Right cardiac atrium (tissue), 5 donors: Measurements from ENCODE around the gene SSR4. TPM values are rescaled to one million over a fixed set of nuclear protein-coding genes. Genes with fewer than 3 reads are reported as not detected.

Experiments used
- ATAC-seq, 2 donors: fragments of 200-7000 bp; cut with Tn5 transposase; one replicate each; pipeline versions ENCODE4 v1.8.0 to v1.9.1; 2020; ENCODE audit warnings: moderate library complexity in 2 of 2, mild to moderate bottlenecking in 1 of 2
- DNase-seq, 3 donors: peaks; one replicate each; pipeline ENCODE4 v3.0.0-alpha.2; 2020
- H3K27ac ChIP-seq: one replicate; pipeline ENCODE4 v1.5.1; 2013; ENCODE audit warnings: mild to moderate bottlenecking, low read length, control low read depth, moderate library complexity
- H3K27me3 ChIP-seq: one replicate; pipeline ENCODE4 v1.6.1; 2013; ENCODE audit not compliant: control insufficient read depth, insufficient read depth
- H3K4me1 ChIP-seq: one replicate; pipeline ENCODE4 v1.6.1; 2013; ENCODE audit warnings: low read length; ENCODE audit not compliant: control insufficient read depth, insufficient read depth
- H3K4me3 ChIP-seq: one replicate; pipeline ENCODE4 v1.5.1; 2013; ENCODE audit warnings: low read length, control low read depth
- H3K9me3 ChIP-seq: one replicate; pipeline ENCODE4 v1.6.1; 2013; ENCODE audit warnings: low read length; ENCODE audit not compliant: control insufficient read depth
- WGBS: extraction: QIAGEN DNeasy Blood & Tissue Kit; methylation state at CpG from one replicate; pipeline ENCODE4 v1.1.7; 2013; 5-methylcytosine and 5-hydroxymethylcytosine counted together
- intact Hi-C, 4 donors: fragments of 100-400 bp; cut with DNase I; formaldehyde crosslinking; loops; one replicate each; pipeline versions ENCODE4 v1.11.0 to v1.14.0; 2022 to 2023
- polyA plus RNA-seq: library from polyadenylated mRNA; stranded (reverse); fragments of 200-250 nt; gene quantifications from one replicate; pipeline ENCODE4 v1.2.3, GENCODE V29; 2013
- total RNA-seq, 4 donors: library from RNA; stranded (reverse); fragmentation: NEBNext Ultra II Directional; extraction: Animal tissue kit (Norgen Biotek cat#: 25700); gene quantifications; one replicate each; pipeline ENCODE4 v1.2.1, GENCODE V29; 2021
- donor health status: healthy with polysubstance abuse.
- donor health status: DM: no; HTN: yes; CAD: no.
- donor health status: DM: no; HTN: no; CAD: no.
- donor health status: DM: no; HTN: yes; CAD: no; lungs with severe emphysema.
- donor health status: DM: yes; HTN: yes; CAD: no.

SSR4 gene
- total and polyA plus RNA-seq, 5 donors: 162 to 336 (median 196) TPM

DNA sequence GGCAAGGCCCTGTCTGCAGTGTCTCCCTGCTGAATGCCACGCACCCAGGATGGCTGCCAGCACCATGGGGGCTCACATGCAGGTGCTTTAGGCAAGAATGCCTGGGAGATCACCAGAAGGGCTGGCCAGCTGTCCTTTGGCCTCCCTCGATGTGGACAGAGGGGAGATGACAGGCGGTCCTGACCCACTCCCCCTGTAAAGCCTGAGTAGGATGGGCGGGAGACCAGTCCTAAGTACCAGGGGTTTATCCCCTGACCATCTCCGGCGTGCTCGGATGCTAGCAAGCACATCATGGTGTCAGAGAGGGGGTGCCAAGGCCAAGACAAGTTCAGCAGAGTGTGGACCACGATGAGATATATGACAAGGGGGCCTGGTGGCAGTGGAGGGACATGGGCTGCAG lies 30.6 kb downstream of the SSR4 start:
- 84% methylated on average over 8 of the region's 8 CpGs for WGBS
- H3K27ac ChIP-seq: no peak overlapping the region
- no peak overlapping the region for H3K4me3 ChIP-seq
- ATAC-seq: no peak
- H3K27me3 ChIP-seq: no peaks in the 10 kb centered on the region
- H3K4me1 ChIP-seq: no peaks in the 10 kb centered on the region
- no peaks in the 10 kb centered on the region for H3K9me3 ChIP-seq
- DNase-seq: no peak
- intact Hi-C loops: no loop called here

GRCh38 chrX:153827016-153827415 lies 32.5 kb downstream of the SSR4 start:
- DNase-seq: no peak
- Histone ChIP-seq H3K9me3 (no peaks in the 10 kb centered on the region), H3K4me3 (no peak overlapping the region), H3K27me3 (no peaks in the 10 kb centered on the region), H3K4me1 (no peaks in the 10 kb centered on the region), H3K27ac (no peak overlapping the region)
- 78% methylated on average over 3 of the region's 3 CpGs for WGBS
- no peak for ATAC-seq
- intact Hi-C loops: no loop called here

- H3K27me3 ChIP-seq: no peaks in the 10 kb centered on the region
- H3K4me3 ChIP-seq: no peak overlapping the region
- H3K27ac ChIP-seq: no peak overlapping the region
- no peaks in the 10 kb centered on the region for H3K9me3 ChIP-seq
- H3K4me1 ChIP-seq: no peaks in the 10 kb centered on the region
- intact Hi-C loops: no loop called here
- 81% methylated on average over 9 of the region's 9 CpGs for WGBS
- no peak for DNase-seq
- no peak for ATAC-seq
Observed at GRCh38 chrX:153827903-153828302, 33.4 kb downstream of the SSR4 start.

DNA sequence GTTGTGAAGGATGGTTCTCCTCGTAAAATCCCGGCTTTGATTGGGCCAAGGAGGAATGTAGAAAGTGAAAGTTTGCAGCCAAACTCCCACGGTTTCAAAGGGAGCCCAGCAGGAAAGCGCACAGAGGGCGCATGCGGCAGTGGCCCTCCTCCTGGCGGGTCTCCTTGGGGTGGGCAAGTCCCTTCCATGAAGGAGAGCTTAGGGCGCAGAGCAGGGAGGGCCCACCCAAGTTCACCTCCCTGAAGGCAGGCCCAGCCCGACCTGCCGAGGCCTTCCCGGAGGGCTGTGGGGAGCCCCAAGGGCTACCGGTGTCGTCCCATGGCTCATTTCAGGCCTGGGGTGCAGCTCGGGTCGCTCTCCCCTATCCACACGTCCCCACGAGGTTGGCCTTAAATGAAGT lies 33.8 kb downstream of the SSR4 start:
- H3K9me3 ChIP-seq: no peaks in the 10 kb centered on the region
- ATAC-seq (no peak), DNase-seq (no peak)
- 47% methylated on average over 17 of the region's 17 CpGs for WGBS
- H3K27ac ChIP-seq: no peak overlapping the region
- H3K4me3 ChIP-seq: no peak overlapping the region
- intact Hi-C loops: no loop called here
- no peaks in the 10 kb centered on the region for H3K27me3 ChIP-seq
- H3K4me1 ChIP-seq: no peaks in the 10 kb centered on the region

DNA sequence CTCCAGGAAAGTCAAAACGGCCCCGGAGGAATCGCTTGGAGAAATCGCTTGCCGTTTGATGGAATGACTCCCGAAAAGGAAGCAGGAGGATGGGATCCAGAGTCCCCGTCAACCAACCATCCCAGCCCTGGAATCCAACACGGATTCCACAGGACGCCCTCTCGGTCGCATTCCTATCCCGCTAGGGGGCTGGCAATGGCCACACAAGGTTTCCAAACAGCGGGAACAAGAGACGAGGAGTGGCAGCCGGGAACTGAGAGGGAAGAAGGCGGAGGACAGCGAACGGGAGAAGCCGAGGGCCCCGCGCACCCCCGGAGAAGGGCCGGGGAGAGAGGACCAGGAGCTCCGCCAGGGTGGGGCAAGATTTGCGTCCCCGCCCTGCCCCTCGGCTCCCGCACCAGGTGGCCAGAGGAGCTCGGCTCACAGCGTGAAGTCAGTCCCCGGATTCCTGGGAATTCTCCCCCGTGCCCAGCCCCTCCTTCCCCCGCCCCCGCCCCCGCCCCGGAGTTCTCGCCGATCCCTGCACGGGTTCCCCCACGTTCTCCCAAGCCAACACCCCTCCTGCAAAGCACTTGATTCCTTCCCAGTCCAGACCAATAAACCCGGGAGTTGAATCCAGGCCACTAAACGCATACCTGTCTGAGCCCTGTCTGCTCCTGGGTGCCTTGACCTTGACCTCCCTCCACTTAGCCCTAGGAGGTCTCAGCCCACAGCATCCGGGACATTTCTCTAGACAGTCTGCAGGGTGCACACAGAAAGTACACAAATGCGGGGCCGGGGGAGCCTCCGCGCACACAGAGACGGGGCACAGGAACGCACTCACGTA lies 34.5 kb downstream of the SSR4 start:
- no peak overlapping the region for H3K27ac ChIP-seq
- no peaks in the 10 kb centered on the region for H3K9me3 ChIP-seq
- WGBS: 3% methylated on average over 50 of the region's 50 CpGs
- ATAC-seq (peak; percentile 30 to 38), DNase-seq (no peak)
- intact Hi-C loops: no loop called here
- H3K4me1 ChIP-seq: no peaks in the 10 kb centered on the region
- H3K4me3 ChIP-seq: peak overlapping the region; percentile 85
- no peaks in the 10 kb centered on the region for H3K27me3 ChIP-seq

GRCh38 chrX:153829549-153829798 lies 35.0 kb downstream of the SSR4 start:
- Histone ChIP-seq H3K4me1 (no peaks in the 10 kb centered on the region), H3K4me3 (peak overlapping the region; percentile 85), H3K9me3 (no peaks in the 10 kb centered on the region), H3K27me3 (no peaks in the 10 kb centered on the region), H3K27ac (no peak overlapping the region)
- DNase-seq (no peak), ATAC-seq (peak in 1 of 2 donors; percentile 40)
- intact Hi-C loops: no loop called here
- WGBS: 0% methylated on average over 18 of the region's 27 CpGs

GRCh38 chrX:153829799-153830639 lies 35.6 kb downstream of the SSR4 start, which contains the start of gene PDZD4:
TSS of gene PDZD4 (minus strand) at chrX:153830544. CDS start at chrX:153830298, 246 bp downstream.
- 1% methylated on average over 88 of the region's 97 CpGs for WGBS
- ATAC-seq: peak; percentile 30 to 58
- Histone ChIP-seq H3K4me1 (no peaks in the 10 kb centered on the region), H3K4me3 (peak within 1 kb of the TSS; percentile 85), H3K9me3 (no peaks in the 10 kb centered on the region), H3K27ac (no peak within 1 kb of the TSS), H3K27me3 (no peaks in the 10 kb centered on the region)
- intact Hi-C loops: no loop called here
- no peak for DNase-seq

GRCh38 chrX:153830640-153831428 lies 36.4 kb downstream of the SSR4 start:
- ATAC-seq (no peak), DNase-seq (no peak)
- intact Hi-C loops: no loop called here
- H3K27ac ChIP-seq: no peak overlapping the region
- H3K27me3 ChIP-seq: no peaks in the 10 kb centered on the region
- H3K9me3 ChIP-seq: no peaks in the 10 kb centered on the region
- H3K4me1 ChIP-seq: no peaks in the 10 kb centered on the region
- peak overlapping the region; percentile 85 for H3K4me3 ChIP-seq
- WGBS: 3% methylated on average over 81 of the region's 102 CpGs

- 62% methylated on average over 22 of the region's 23 CpGs for WGBS
- DNase-seq (no peak), ATAC-seq (no peak)
- H3K27me3 ChIP-seq: no peaks in the 10 kb centered on the region
- intact Hi-C loops: loop anchor here in 1 of 4 donors (2.0 kb wide), 1 partner anchor 19 kb away; no protein-coding TSS in a partner anchor
- H3K4me3 ChIP-seq: no peak overlapping the region
- H3K4me1 ChIP-seq: no peaks in the 10 kb centered on the region
- H3K9me3 ChIP-seq: no peaks in the 10 kb centered on the region
- no peak overlapping the region for H3K27ac ChIP-seq
Observed at GRCh38 chrX:153831429-153832150, 37.1 kb downstream of the SSR4 start.

DNA sequence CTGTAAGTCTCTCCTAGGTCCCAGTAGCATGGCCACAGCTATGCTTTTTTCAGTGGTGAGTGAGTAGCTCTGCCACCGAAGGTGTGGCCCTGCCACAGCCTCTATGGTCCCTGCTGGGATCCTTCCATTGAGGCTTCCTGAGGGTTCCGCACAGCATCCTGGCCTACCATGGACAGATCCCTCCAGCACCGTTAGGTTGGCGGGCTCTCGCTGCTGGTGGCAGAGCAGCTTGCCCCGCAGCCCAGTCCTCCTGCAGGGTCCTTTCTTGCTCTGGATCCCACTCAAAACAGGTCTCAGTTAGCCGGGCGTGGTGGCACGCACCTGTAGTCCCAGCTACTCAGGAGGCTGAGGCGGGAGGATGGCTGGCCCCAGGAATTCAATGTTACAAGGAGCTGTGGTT lies 38.3 kb downstream of the SSR4 start:
- Histone ChIP-seq H3K9me3 (no peaks in the 10 kb centered on the region), H3K27ac (no peak overlapping the region), H3K4me3 (no peak overlapping the region), H3K4me1 (no peaks in the 10 kb centered on the region), H3K27me3 (no peaks in the 10 kb centered on the region)
- DNase-seq: no peak
- no peak for ATAC-seq
- 86% methylated on average over 10 of the region's 10 CpGs for WGBS
- intact Hi-C loops: loop anchor here in 1 of 4 donors (2.0 kb wide), 1 partner anchor 20 kb away; no protein-coding TSS in a partner anchor
